ENCODE measurements around the gene GDAP2. TPM values are rescaled to one million over a fixed set of nuclear protein-coding genes. Genes with fewer than 3 reads are reported as not detected.

The GDAP2 gene
- total RNA-seq: 54.0 TPM
- polyA plus RNA-seq: 6.2 TPM

- WGBS: under 1% methylated on average over 64 of the region's 64 CpGs
- no peaks in the 10 kb centered on the region for H3K4me1 ChIP-seq (ENCODE audit: insufficient read depth)
- peak within 1 kb of the TSS; percentile 80 for H3K27ac ChIP-seq (ENCODE audit: low read depth)
- DNase-seq (ENCODE audit: extremely low spot score): peak; percentile 96
- peak within 1 kb of the TSS; percentile 76 for H3K4me3 ChIP-seq (ENCODE audit: low read depth, low read length)
- H3K36me3 ChIP-seq (ENCODE audit: insufficient read depth): no peaks in the 10 kb centered on the region
Observed at GRCh38 chr1:117929343-117930172, at the start of gene GDAP2, which contains the start of gene WDR3. Gene GDAP2, minus strand, starts transcription at chr1:117929621. Its CDS starts 9,264 bp downstream, at chr1:117920357. Gene WDR3, plus strand, starts transcription at chr1:117929739. Its CDS starts 3,581 bp downstream, at chr1:117933320.

- 88% methylated on average over 3 of the region's 3 CpGs for WGBS
- Histone ChIP-seq H3K4me3 (ENCODE audit: low read depth, low read length) (no peak overlapping the region), H3K36me3 (ENCODE audit: insufficient read depth) (no peaks in the 10 kb centered on the region), H3K4me1 (ENCODE audit: insufficient read depth) (no peaks in the 10 kb centered on the region), H3K27ac (ENCODE audit: low read depth) (no peak overlapping the region)
- DNase-seq (ENCODE audit: extremely low spot score): no peak
Observed at GRCh38 chr1:117976381-117976780, 47.0 kb upstream of the GDAP2 start.

- H3K4me3 ChIP-seq (ENCODE audit: low read depth, low read length): no peak overlapping the region
- H3K27ac ChIP-seq (ENCODE audit: low read depth): no peak overlapping the region
- no peak for DNase-seq (ENCODE audit: extremely low spot score)
- H3K4me1 ChIP-seq (ENCODE audit: insufficient read depth): no peaks in the 10 kb centered on the region
- H3K36me3 ChIP-seq (ENCODE audit: insufficient read depth): no peaks in the 10 kb centered on the region
Observed at GRCh38 chr1:117971777-117972176, 42.4 kb upstream of the GDAP2 start.

GRCh38 chr1:117970252-117970651 lies 40.8 kb upstream of the GDAP2 start:
- Histone ChIP-seq H3K4me3 (ENCODE audit: low read depth, low read length) (no peak overlapping the region), H3K4me1 (ENCODE audit: insufficient read depth) (no peaks in the 10 kb centered on the region), H3K36me3 (ENCODE audit: insufficient read depth) (no peaks in the 10 kb centered on the region), H3K27ac (ENCODE audit: low read depth) (no peak overlapping the region)
- no peak for DNase-seq (ENCODE audit: extremely low spot score)
- WGBS: 63% methylated on average over 9 of the region's 9 CpGs

- Histone ChIP-seq H3K36me3 (ENCODE audit: insufficient read depth) (no peaks in the 10 kb centered on the region), H3K4me3 (ENCODE audit: low read depth, low read length) (no peak overlapping the region), H3K4me1 (ENCODE audit: insufficient read depth) (no peaks in the 10 kb centered on the region), H3K27ac (ENCODE audit: low read depth) (no peak overlapping the region)
- no peak for DNase-seq (ENCODE audit: extremely low spot score)
- 5% methylated on average over 1 of the region's 1 CpG for WGBS
Observed at GRCh38 chr1:117967881-117968280, 38.5 kb upstream of the GDAP2 start.

GRCh38 chr1:117967477-117967876 lies 38.1 kb upstream of the GDAP2 start:
- WGBS: 42% methylated on average over 4 of the region's 4 CpGs
- no peaks in the 10 kb centered on the region for H3K36me3 ChIP-seq (ENCODE audit: insufficient read depth)
- no peak for DNase-seq (ENCODE audit: extremely low spot score)
- H3K4me3 ChIP-seq (ENCODE audit: low read depth, low read length): no peak overlapping the region
- no peak overlapping the region for H3K27ac ChIP-seq (ENCODE audit: low read depth)
- no peaks in the 10 kb centered on the region for H3K4me1 ChIP-seq (ENCODE audit: insufficient read depth)

- 81% methylated on average over 3 of the region's 3 CpGs for WGBS
- Histone ChIP-seq H3K36me3 (ENCODE audit: insufficient read depth) (peaks cover 2% of the 10 kb centered on the region), H3K27ac (ENCODE audit: low read depth) (no peak overlapping the region), H3K4me3 (ENCODE audit: low read depth, low read length) (no peak overlapping the region), H3K4me1 (ENCODE audit: insufficient read depth) (no peaks in the 10 kb centered on the region)
- DNase-seq (ENCODE audit: extremely low spot score): no peak
Observed at GRCh38 chr1:117964290-117965038, 35.0 kb upstream of the GDAP2 start.

GRCh38 chr1:117959364-117959763 lies 29.9 kb upstream of the GDAP2 start:
- no peak for DNase-seq (ENCODE audit: extremely low spot score)
- peaks cover 11% of the 10 kb centered on the region for H3K36me3 ChIP-seq (ENCODE audit: insufficient read depth)
- WGBS: 39% methylated on average over 3 of the region's 3 CpGs
- no peak overlapping the region for H3K4me3 ChIP-seq (ENCODE audit: low read depth, low read length)
- no peak overlapping the region for H3K27ac ChIP-seq (ENCODE audit: low read depth)
- H3K4me1 ChIP-seq (ENCODE audit: insufficient read depth): no peaks in the 10 kb centered on the region

- Histone ChIP-seq H3K4me1 (ENCODE audit: insufficient read depth) (no peaks in the 10 kb centered on the region), H3K36me3 (ENCODE audit: insufficient read depth) (peaks cover 15% of the 10 kb centered on the region), H3K4me3 (ENCODE audit: low read depth, low read length) (no peak overlapping the region), H3K27ac (ENCODE audit: low read depth) (no peak overlapping the region)
- 91% methylated on average over 1 of the region's 1 CpG for WGBS
- DNase-seq (ENCODE audit: extremely low spot score): no peak
Observed at GRCh38 chr1:117952386-117952785, 23.0 kb upstream of the GDAP2 start.

GRCh38 chr1:117942293-117942692 lies 12.9 kb upstream of the GDAP2 start:
- 94% methylated on average over 2 of the region's 2 CpGs for WGBS
- Histone ChIP-seq H3K4me1 (ENCODE audit: insufficient read depth) (no peaks in the 10 kb centered on the region), H3K4me3 (ENCODE audit: low read depth, low read length) (no peak overlapping the region), H3K27ac (ENCODE audit: low read depth) (no peak overlapping the region), H3K36me3 (ENCODE audit: insufficient read depth) (peaks cover 14% of the 10 kb centered on the region)
- no peak for DNase-seq (ENCODE audit: extremely low spot score)

- WGBS: 87% methylated on average over 2 of the region's 2 CpGs
- DNase-seq (ENCODE audit: extremely low spot score): no peak
- Histone ChIP-seq H3K36me3 (ENCODE audit: insufficient read depth) (no peaks in the 10 kb centered on the region), H3K27ac (ENCODE audit: low read depth) (no peak overlapping the region), H3K4me1 (ENCODE audit: insufficient read depth) (no peaks in the 10 kb centered on the region), H3K4me3 (ENCODE audit: low read depth, low read length) (no peak overlapping the region)
Observed at GRCh38 chr1:117933769-117934168, 4.3 kb upstream of the GDAP2 start.

GRCh38 chr1:117932576-117932975 lies 3.2 kb upstream of the GDAP2 start:
- Histone ChIP-seq H3K36me3 (ENCODE audit: insufficient read depth) (no peaks in the 10 kb centered on the region), H3K4me1 (ENCODE audit: insufficient read depth) (no peaks in the 10 kb centered on the region), H3K4me3 (ENCODE audit: low read depth, low read length) (no peak overlapping the region), H3K27ac (ENCODE audit: low read depth) (no peak overlapping the region)
- 93% methylated on average over 4 of the region's 4 CpGs for WGBS
- DNase-seq (ENCODE audit: extremely low spot score): no peak

- H3K27ac ChIP-seq (ENCODE audit: low read depth): no peak overlapping the region
- no peak for DNase-seq (ENCODE audit: extremely low spot score)
- WGBS: 5% methylated on average over 6 of the region's 6 CpGs
Observed at GRCh38 chr1:117930484-117930883, 1.1 kb upstream of the GDAP2 start.

GRCh38 chr1:117930173-117930447 lies 689 bp upstream of the GDAP2 start:
- peak overlapping the region; percentile 76 for H3K4me3 ChIP-seq (ENCODE audit: low read depth, low read length)
- WGBS: 1% methylated on average over 12 of the region's 12 CpGs
- no peak overlapping the region for H3K27ac ChIP-seq (ENCODE audit: low read depth)
- H3K4me1 ChIP-seq (ENCODE audit: insufficient read depth): no peaks in the 10 kb centered on the region
- no peaks in the 10 kb centered on the region for H3K36me3 ChIP-seq (ENCODE audit: insufficient read depth)
- DNase-seq (ENCODE audit: extremely low spot score): no peak

More at GRCh38 chr1:117930484-117930883, 1.1 kb upstream of the GDAP2 start:
- Histone ChIP-seq H3K36me3 (ENCODE audit: insufficient read depth) (no peaks in the 10 kb centered on the region), H3K4me3 (ENCODE audit: low read depth, low read length) (peak overlapping the region; percentile 76), H3K4me1 (ENCODE audit: insufficient read depth) (no peaks in the 10 kb centered on the region)

Data from urinary bladder (tissue), 4 donors.